ENCODE measurements around the gene CALB2.

The CALB2 gene

DNA sequence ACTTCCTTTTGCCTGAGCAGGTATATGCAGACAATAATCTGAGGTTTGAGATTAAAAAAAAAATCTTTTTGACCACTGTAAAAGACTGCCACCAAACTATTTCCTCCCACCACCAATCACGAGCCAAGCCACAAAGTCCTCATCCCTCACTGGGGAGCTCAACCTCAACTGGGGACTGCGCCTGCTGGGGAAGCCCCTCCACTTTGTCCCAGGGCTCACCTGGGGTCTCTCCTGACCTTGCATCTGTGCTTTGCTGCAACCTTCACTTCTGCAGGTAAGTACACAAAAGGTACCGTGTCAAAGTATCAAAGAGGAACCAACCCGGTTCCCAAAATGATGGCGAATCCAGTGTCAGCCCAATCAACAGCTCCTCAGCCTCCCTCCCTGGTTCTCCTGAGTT, 47.8 kb downstream of the CALB2 start:
- Histone ChIP-seq H3K4me1 (ENCODE audit: control insufficient read depth in 2 of 2, insufficient read depth in 1 of 2, low read depth in 1 of 2, low read length in 2 of 2) (peaks cover 0 to 7% of the 10 kb centered on the region in 2 donors), H2BK12ac (ENCODE audit: low read length) (no peak overlapping the region), H2AFZ (ENCODE audit: low read length) (no peak overlapping the region), H3K18ac (ENCODE audit: low read length) (no peak overlapping the region), H3K36me3 (replicated peaks in 1 of 2; ENCODE audit: control insufficient read depth in 2 of 2, insufficient read depth in 2 of 2, low read length in 2 of 2) (no peaks in the 10 kb centered on the region), H3K4me3 (ENCODE audit: low read length in 2 of 2) (no peak overlapping the region), H2BK15ac (ENCODE audit: low read length) (no peak overlapping the region), H3K79me1 (ENCODE audit: low read depth, low read length) (no peaks in the 10 kb centered on the region), H4K8ac (ENCODE audit: low read depth, low read length) (no peak overlapping the region), H3K9ac (ENCODE audit: low read depth, low read length, poor library complexity) (no peak overlapping the region), H3K27me3 (ENCODE audit: control insufficient read depth in 3 of 3, insufficient read depth in 3 of 3, low read depth in 1 of 3, low read length in 3 of 3) (peaks cover 0 to 27% (median 0%) of the 10 kb centered on the region in 3 experiments), H2BK120ac (ENCODE audit: low read depth, low read length) (no peak overlapping the region), H3K9me3 (replicated peaks in 1 of 2; ENCODE audit: control insufficient read depth in 2 of 2, insufficient read depth in 1 of 2, low read depth in 1 of 2, low read length in 2 of 2) (peaks cover 5 to 13% of the 10 kb centered on the region in 2 donors), H3K27ac (replicated peaks; ENCODE audit: low read length) (no peak overlapping the region), H2BK5ac (ENCODE audit: low read length) (no peak overlapping the region), H4K91ac (ENCODE audit: low read depth, low read length, poor library complexity) (no peak overlapping the region), H3K4me2 (ENCODE audit: insufficient read depth, low read length, poor library complexity, severe bottlenecking) (no peak overlapping the region), H3K14ac (ENCODE audit: low read length) (no peak overlapping the region), H3K4ac (ENCODE audit: low read length) (no peak overlapping the region), H3K23ac (ENCODE audit: low read depth, low read length, poor library complexity) (no peak overlapping the region), H2AK5ac (ENCODE audit: low read depth, low read length) (no peak overlapping the region)
- no CpG with 5 or more reads among the region's 5 CpGs for WGBS, 2 donors (ENCODE audit: extremely low coverage in 2 of 2, insufficient read length in 2 of 2, insufficient replicate concordance in 1 of 2)
- no peak for DNase-seq (ENCODE audit: low spot score)

DNA sequence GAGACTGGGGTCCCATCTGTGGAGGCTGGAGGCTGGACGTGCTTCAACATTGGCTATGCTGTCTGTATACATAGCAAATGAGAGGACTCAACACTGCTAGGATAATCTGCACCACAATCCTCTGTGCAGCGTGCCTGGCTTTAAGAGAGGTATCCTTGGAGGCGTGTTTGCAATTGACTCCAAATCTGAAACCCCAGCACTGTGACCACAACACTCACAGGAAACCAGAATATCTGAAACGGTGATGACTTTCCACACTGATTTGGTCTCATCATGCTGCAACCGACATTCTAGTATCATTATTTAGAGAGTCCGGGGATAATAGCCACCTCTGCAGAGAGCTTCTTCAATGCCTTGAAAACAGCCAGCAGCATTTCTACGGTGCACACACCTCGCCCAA, 48.2 kb downstream of the CALB2 start:
- H4K8ac ChIP-seq (ENCODE audit: low read depth, low read length) = no peak overlapping the region
- no CpG with 5 or more reads among the region's 8 CpGs for WGBS, 2 donors (ENCODE audit: extremely low coverage in 2 of 2, insufficient read length in 2 of 2, insufficient replicate concordance in 1 of 2)
- H2BK12ac ChIP-seq (ENCODE audit: low read length) = no peak overlapping the region
- peaks cover 0 to 7% of the 10 kb centered on the region in 2 donors for H3K4me1 ChIP-seq (ENCODE audit: control insufficient read depth in 2 of 2, insufficient read depth in 1 of 2, low read depth in 1 of 2, low read length in 2 of 2)
- no peaks in the 10 kb centered on the region for H3K36me3 ChIP-seq (replicated peaks in 1 of 2; ENCODE audit: control insufficient read depth in 2 of 2, insufficient read depth in 2 of 2, low read length in 2 of 2)
- H2AK5ac ChIP-seq (ENCODE audit: low read depth, low read length) = no peak overlapping the region
- H4K91ac ChIP-seq (ENCODE audit: low read depth, low read length, poor library complexity) = no peak overlapping the region
- no peaks in the 10 kb centered on the region for H3K79me1 ChIP-seq (ENCODE audit: low read depth, low read length)
- H2BK120ac ChIP-seq (ENCODE audit: low read depth, low read length) = no peak overlapping the region
- peaks cover 0 to 27% (median 0%) of the 10 kb centered on the region in 3 experiments for H3K27me3 ChIP-seq (ENCODE audit: control insufficient read depth in 3 of 3, insufficient read depth in 3 of 3, low read depth in 1 of 3, low read length in 3 of 3)
- no peak overlapping the region for H3K4ac ChIP-seq (ENCODE audit: low read length)
- H3K9ac ChIP-seq (ENCODE audit: low read depth, low read length, poor library complexity) = no peak overlapping the region
- H2AFZ ChIP-seq (ENCODE audit: low read length) = no peak overlapping the region
- H3K18ac ChIP-seq (ENCODE audit: low read length) = no peak overlapping the region
- H3K9me3 ChIP-seq (replicated peaks in 1 of 2; ENCODE audit: control insufficient read depth in 2 of 2, insufficient read depth in 1 of 2, low read depth in 1 of 2, low read length in 2 of 2) = peaks cover 5 to 13% of the 10 kb centered on the region in 2 donors
- H3K4me3 ChIP-seq (ENCODE audit: low read length in 2 of 2) = no peak overlapping the region
- no peak overlapping the region for H3K23ac ChIP-seq (ENCODE audit: low read depth, low read length, poor library complexity)
- no peak overlapping the region for H2BK5ac ChIP-seq (ENCODE audit: low read length)
- H2BK15ac ChIP-seq (ENCODE audit: low read length) = no peak overlapping the region
- H3K14ac ChIP-seq (ENCODE audit: low read length) = no peak overlapping the region
- no peak overlapping the region for H3K4me2 ChIP-seq (ENCODE audit: insufficient read depth, low read length, poor library complexity, severe bottlenecking)
- no peak overlapping the region for H3K27ac ChIP-seq (replicated peaks; ENCODE audit: low read length)
- DNase-seq (ENCODE audit: low spot score) = no peak

DNA sequence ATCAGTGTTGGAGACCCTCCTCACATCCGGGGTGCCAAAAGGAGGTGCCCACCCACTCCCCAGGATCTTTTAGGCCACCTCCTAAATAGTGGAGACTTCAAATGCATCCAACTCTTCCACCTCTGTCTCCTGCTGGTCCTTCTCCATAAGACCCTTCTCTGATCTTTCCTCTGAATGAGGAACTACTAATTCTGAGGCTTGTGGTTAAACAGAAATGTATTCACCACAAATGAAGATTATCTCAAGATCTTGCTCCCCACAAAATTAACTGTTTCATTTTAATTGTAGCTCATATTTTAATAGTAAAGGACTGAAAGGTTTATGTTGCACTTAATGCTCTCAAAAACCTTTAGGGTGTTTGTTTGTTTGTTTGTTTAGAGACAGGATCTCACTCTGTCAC, 49.2 kb downstream of the CALB2 start:
- no peak overlapping the region for H2BK12ac ChIP-seq (ENCODE audit: low read length)
- H3K36me3 ChIP-seq (replicated peaks in 1 of 2; ENCODE audit: control insufficient read depth in 2 of 2, insufficient read depth in 2 of 2, low read length in 2 of 2) = no peaks in the 10 kb centered on the region
- H3K4me3 ChIP-seq (ENCODE audit: low read length in 2 of 2) = no peak overlapping the region
- H3K4me1 ChIP-seq (ENCODE audit: control insufficient read depth in 2 of 2, insufficient read depth in 1 of 2, low read depth in 1 of 2, low read length in 2 of 2) = peaks cover 0 to 3% of the 10 kb centered on the region in 2 donors
- H3K18ac ChIP-seq (ENCODE audit: low read length) = no peak overlapping the region
- WGBS, 2 donors (ENCODE audit: extremely low coverage in 2 of 2, insufficient read length in 2 of 2, insufficient replicate concordance in 1 of 2) = no CpG with 5 or more reads among the region's 1 CpG
- H3K9me3 ChIP-seq (replicated peaks in 1 of 2; ENCODE audit: control insufficient read depth in 2 of 2, insufficient read depth in 1 of 2, low read depth in 1 of 2, low read length in 2 of 2) = peaks cover 4 to 13% of the 10 kb centered on the region in 2 donors
- H3K79me1 ChIP-seq (ENCODE audit: low read depth, low read length) = no peaks in the 10 kb centered on the region
- no peak overlapping the region for H2BK120ac ChIP-seq (ENCODE audit: low read depth, low read length)
- H3K27ac ChIP-seq (replicated peaks; ENCODE audit: low read length) = no peak overlapping the region
- no peak overlapping the region for H4K91ac ChIP-seq (ENCODE audit: low read depth, low read length, poor library complexity)
- H3K4ac ChIP-seq (ENCODE audit: low read length) = no peak overlapping the region
- H3K4me2 ChIP-seq (ENCODE audit: insufficient read depth, low read length, poor library complexity, severe bottlenecking) = no peak overlapping the region
- H3K9ac ChIP-seq (ENCODE audit: low read depth, low read length, poor library complexity) = no peak overlapping the region
- no peak overlapping the region for H2BK5ac ChIP-seq (ENCODE audit: low read length)
- H3K27me3 ChIP-seq (ENCODE audit: control insufficient read depth in 3 of 3, insufficient read depth in 3 of 3, low read depth in 1 of 3, low read length in 3 of 3) = peaks cover 0 to 27% (median 0%) of the 10 kb centered on the region in 3 experiments
- H2BK15ac ChIP-seq (ENCODE audit: low read length) = no peak overlapping the region
- H2AK5ac ChIP-seq (ENCODE audit: low read depth, low read length) = no peak overlapping the region
- DNase-seq (ENCODE audit: low spot score) = no peak
- H2AFZ ChIP-seq (ENCODE audit: low read length) = no peak overlapping the region
- no peak overlapping the region for H4K8ac ChIP-seq (ENCODE audit: low read depth, low read length)
- no peak overlapping the region for H3K14ac ChIP-seq (ENCODE audit: low read length)
- no peak overlapping the region for H3K23ac ChIP-seq (ENCODE audit: low read depth, low read length, poor library complexity)

GRCh38 chr16:71408536-71408935, 50.0 kb downstream of the CALB2 start:
- Histone ChIP-seq H3K36me3 (replicated peaks in 1 of 2; ENCODE audit: control insufficient read depth in 2 of 2, insufficient read depth in 2 of 2, low read length in 2 of 2) (no peaks in the 10 kb centered on the region), H3K27me3 (ENCODE audit: control insufficient read depth in 3 of 3, insufficient read depth in 3 of 3, low read depth in 1 of 3, low read length in 3 of 3) (peaks cover 0 to 27% (median 0%) of the 10 kb centered on the region in 3 experiments), H3K9me3 (replicated peaks in 1 of 2; ENCODE audit: control insufficient read depth in 2 of 2, insufficient read depth in 1 of 2, low read depth in 1 of 2, low read length in 2 of 2) (peaks cover 4 to 13% of the 10 kb centered on the region in 2 donors), H3K9ac (ENCODE audit: low read depth, low read length, poor library complexity) (no peak overlapping the region), H2AFZ (ENCODE audit: low read length) (no peak overlapping the region), H2AK5ac (ENCODE audit: low read depth, low read length) (no peak overlapping the region), H3K4me2 (ENCODE audit: insufficient read depth, low read length, poor library complexity, severe bottlenecking) (no peak overlapping the region), H3K18ac (ENCODE audit: low read length) (no peak overlapping the region), H3K27ac (replicated peaks; ENCODE audit: low read length) (no peak overlapping the region), H3K79me1 (ENCODE audit: low read depth, low read length) (no peaks in the 10 kb centered on the region), H2BK12ac (ENCODE audit: low read length) (no peak overlapping the region), H3K4me3 (ENCODE audit: low read length in 2 of 2) (no peak overlapping the region), H2BK5ac (ENCODE audit: low read length) (no peak overlapping the region), H2BK15ac (ENCODE audit: low read length) (no peak overlapping the region), H3K4me1 (ENCODE audit: control insufficient read depth in 2 of 2, insufficient read depth in 1 of 2, low read depth in 1 of 2, low read length in 2 of 2) (peaks cover 0 to 3% of the 10 kb centered on the region in 2 donors), H3K14ac (ENCODE audit: low read length) (no peak overlapping the region), H2BK120ac (ENCODE audit: low read depth, low read length) (no peak overlapping the region), H3K4ac (ENCODE audit: low read length) (no peak overlapping the region), H3K23ac (ENCODE audit: low read depth, low read length, poor library complexity) (no peak overlapping the region), H4K8ac (ENCODE audit: low read depth, low read length) (no peak overlapping the region), H4K91ac (ENCODE audit: low read depth, low read length, poor library complexity) (no peak overlapping the region)
- DNase-seq (ENCODE audit: low spot score) = no peak
- no CpG with 5 or more reads among the region's 3 CpGs for WGBS, 2 donors (ENCODE audit: extremely low coverage in 2 of 2, insufficient read length in 2 of 2, insufficient replicate concordance in 1 of 2)
